Stimulated activated CD4-positive, alpha-beta T cell treated with anti-CD3 and anti-CD28 coated beads, Interleukin-1b, Interleukin-23, amount 100 ng/mL, for 48 hours (primary cell): ENCODE measurements around the gene ARL6IP6.
A peak's percentile ranks its signal among the peaks of the same experiment; 100 is the strongest.
"Not testable (repeated sequence)": the region's sequence is repeated elsewhere in the genome, so short reads cannot be mapped to it uniquely, and the experiment has no call there.

Experiments
- DNase-seq: peaks from one replicate; pipeline ENCODE4 v3.0.0-alpha.2; 2020

The ARL6IP6 gene

DNA sequence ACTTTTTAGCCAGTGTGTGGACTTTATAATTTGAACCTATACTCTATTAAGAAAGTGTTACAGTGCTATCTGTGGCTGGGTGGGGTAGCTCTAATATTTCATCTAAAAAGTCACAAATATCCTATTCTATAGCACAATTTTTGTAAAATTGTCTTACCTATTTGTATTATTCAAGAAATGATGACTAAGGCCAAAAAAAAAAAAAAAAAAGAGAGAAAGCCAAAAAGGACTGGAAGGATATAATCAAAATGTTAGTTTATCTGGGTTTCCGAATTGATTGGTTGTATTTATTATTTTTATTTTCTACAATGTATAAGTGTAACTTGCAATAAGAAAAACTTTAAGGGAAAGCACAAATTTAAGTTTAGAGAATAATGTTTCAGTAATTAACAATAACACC lies 5.5 kb downstream of the ARL6IP6 start:
- DNase-seq = no peak

DNA sequence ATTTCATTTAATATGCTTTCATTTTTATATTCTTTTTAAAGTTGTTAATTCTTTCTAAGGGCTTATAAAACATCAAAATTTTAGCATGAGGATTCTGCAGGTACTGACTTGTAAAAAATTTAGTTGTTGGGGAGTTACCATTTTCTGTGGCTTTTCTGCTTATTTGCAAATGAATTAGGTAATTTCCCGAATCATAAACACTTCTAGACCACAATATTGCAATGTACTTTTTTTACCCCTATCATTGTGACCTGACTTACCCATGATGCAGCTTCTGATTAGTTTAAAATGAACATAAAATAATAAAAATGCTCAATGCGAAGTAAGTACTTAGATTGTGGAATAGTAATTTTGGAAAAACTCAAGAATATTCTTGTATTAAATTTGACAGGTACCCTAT lies 11.4 kb downstream of the ARL6IP6 start:
- no peak for DNase-seq

DNA sequence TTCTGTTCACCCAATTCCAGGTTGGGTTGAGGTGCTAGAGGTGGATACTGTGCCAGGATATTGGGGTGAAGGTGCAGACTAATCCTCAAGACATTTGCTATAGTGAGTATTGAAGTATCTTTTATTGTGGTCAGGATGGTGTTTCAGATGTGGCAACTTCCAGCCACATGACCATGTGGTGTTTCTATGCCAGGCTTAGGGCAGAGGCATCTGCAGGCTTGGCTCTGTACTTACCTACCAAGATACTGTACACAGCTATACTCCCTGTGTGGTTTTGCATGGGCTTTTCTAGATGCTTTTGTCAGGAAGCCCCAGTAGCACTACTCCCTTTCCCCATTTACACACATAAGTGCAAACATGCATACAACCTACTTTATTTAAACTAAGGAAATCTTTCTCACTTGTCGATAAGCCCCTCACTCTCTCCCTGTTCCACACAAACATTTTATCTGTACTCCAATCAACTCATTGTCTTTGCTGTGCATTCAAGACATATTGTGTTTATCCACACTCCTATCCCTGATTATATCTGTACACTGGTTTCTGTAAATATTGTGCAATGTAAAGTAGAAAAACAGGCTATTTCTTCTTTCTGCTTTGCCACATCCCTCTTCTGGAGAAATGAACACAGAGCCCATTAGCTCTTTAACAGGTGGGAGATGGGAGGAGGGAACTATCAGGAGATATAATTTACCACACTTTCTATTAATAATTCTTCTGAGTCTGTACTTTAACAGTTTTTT lies 12.3 kb downstream of the ARL6IP6 start:
- DNase-seq = no peak

DNA sequence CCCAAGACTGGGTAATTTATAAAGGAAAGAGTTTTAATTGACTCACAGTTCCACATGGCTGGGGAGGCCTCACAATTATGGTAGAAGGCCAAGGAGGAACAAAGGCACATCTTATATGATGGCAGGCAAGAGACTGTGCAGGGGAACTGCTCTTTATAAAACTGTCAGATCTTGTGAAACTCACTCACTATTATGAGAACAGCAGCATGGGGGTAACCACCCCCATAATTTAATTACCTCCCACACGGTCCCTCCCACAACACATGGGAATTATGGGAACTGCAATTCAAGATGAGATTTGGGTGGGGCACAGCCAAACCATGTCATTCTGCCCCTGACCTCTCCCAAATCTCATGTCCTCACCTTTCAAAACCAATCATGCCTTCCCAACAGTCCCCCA lies 19.1 kb downstream of the ARL6IP6 start:
- not testable (repeated sequence) for DNase-seq

DNA sequence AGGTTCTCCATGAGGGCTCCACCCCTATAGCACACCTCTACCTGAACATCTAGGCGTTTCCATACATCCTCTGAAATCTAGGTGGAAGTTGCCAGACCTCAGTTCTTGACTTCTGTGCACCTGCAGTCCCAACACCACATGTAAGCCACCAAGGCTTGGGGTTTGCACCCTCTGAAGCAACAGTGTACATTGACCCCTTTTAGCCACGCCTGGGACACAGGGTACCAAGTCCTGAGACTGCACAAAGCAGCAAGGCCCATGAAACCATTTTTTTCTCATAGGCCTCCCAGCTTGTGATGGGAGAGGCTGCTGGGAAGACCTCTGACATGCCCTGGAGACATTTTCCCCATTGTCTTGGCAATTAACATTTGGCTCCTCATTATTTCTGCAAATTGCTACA lies 20.0 kb downstream of the ARL6IP6 start:
- DNase-seq = no peak

DNA sequence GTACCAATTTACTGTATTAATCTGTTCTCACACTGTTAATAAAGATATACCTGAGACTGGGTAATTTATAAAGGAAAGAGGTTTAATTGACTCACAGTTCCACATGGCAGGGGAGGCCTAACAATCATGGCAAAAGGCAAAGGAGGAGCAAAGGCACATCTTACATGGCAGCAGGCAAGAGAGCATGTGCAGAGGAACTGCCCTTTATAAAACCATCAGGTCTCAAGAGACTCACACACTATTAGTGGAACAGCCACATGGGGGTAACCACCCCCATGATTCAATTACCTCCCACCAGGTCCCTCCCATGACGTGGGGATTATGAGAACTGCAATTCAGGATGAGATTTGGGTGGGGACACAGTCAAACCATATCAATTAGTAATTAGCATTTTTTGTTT lies 21.3 kb downstream of the ARL6IP6 start:
- DNase-seq = not testable (repeated sequence)

DNA sequence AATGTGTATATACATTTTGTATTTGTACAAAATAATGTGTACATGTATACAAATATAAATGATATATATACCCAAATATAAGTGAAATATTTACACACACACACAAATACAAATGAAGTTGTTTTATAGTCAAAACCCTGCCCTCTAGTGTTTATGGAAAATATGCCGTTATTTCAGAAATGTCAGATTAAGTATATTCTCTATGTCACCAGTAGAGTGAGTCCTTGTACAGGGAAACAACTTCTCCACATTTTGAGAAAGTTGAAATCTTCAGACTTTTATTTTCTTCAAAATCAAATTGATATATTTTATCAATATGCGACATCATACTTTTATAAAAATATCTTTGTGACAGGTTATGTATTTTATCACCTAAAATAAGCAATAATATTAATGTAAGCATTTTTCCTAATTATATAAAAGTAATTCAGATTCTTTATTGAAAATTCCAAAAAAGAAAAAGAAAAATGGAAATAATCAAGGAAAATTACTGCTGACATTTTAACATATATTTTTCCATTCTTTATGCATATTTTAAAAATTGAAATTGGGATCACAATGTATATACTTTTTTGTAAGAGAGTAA lies 22.4 kb downstream of the ARL6IP6 start:
- DNase-seq = no peak

DNA sequence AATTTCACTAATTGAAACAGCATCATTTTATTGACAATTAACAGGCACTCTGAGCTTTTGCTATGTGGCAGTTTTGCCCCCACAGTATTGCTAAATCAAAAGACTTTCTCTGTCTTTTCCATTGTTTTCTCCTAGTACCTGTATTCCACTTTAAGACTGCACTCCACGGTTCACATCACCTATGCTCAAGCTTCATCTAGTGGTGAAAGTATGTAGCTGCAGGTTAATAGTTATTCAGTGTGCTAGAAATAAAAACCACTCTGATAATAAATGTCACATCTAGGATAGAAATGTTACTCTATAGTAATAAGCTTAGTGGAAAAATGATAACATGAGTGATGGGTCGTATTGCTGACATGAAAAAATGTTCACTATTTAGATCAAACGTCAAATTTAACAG lies 24.6 kb downstream of the ARL6IP6 start:
- no peak for DNase-seq

DNA sequence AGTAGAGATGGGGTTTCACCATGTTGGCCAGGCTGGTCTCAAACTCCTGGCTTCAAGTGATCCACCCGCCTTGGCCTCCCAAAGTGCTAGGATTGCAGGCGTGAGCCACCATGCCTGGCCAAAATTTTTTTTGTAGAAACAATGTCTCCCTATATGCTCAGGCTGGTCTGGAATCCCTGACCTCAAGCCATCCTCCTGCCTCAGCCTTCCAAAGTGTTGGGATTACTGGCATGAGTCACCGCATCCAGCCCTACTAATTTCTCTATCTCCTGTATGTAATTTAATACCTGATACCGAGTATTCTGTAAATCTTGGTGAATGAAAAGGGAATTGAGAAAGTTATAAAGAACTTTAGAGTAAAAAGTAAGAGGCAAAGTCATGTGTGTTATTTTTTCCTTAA lies 29.3 kb downstream of the ARL6IP6 start:
- not testable (repeated sequence) for DNase-seq

DNA sequence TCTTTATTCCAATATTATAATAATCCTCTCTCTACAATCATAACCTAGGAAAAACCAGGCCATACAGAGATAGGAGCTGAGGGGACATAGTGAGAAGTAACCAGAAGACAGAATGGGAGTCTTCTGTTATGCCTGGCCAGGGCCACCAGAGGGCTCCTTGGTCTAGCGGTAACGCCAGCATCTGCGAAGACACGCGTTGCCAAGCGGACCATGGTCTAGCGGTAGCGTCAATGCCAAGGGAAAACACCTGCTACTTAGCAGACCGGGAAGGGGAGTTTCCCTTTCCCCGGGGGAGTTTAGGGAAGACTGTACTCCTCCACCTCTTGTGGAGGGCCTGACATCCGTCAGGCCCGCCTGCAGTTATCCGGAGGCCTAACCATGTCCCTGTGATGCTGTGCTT lies 36.6 kb downstream of the ARL6IP6 start:
- DNase-seq = peak; percentile 6

DNA sequence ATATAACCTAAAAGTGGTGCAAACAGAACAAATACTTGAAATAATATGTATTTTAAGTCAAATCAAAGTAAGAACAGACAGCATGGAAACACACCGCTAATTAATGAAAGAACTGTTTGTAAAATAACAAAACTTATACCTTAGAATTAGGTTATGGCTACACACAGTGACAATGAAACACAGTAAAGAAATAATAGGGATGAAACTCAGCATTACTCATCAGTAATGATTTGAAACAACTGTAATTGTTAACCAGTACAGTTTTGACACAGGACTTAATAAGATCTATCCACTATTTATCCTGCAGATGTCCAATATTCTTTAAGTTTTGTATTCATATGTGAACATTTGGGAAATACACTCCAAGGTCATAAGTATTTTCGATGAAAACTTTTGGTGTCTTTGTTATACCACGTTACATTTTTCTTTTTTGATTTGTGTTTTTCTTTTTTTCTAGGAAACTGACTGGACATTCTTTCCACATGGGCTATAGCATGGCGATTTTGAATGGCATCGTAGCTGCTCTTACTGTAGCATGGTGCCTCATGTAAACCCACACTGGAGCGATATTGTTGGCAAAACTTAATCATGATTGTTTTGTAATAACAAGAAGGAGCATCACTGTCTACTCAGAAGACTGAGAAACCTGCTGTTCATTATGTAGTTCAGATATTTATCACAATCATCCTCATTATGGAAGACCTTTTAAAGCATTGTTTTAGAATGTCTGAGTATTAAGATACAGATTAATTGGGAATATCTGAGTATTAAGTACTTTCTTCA lies 41.1 kb downstream of the ARL6IP6 start:
- no peak for DNase-seq

DNA sequence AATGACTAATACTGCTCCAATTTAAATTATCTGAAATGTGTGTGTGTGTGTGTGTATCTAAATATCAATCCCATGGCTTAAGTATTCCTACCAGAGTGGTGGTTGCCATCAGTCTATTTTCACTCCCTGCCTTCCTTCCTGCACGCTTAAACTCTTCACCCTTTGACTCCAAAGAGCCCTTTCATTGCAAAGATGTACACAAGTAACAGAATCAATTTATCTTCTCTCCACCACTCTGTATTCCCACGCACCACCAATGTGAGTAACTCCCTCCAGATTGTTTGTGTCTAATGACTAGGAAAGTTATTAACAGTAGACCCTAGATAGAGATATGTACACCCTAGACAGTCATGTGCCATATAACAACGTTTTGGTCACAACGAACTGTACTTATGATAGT lies 42.8 kb downstream of the ARL6IP6 start:
- no peak for DNase-seq

DNA sequence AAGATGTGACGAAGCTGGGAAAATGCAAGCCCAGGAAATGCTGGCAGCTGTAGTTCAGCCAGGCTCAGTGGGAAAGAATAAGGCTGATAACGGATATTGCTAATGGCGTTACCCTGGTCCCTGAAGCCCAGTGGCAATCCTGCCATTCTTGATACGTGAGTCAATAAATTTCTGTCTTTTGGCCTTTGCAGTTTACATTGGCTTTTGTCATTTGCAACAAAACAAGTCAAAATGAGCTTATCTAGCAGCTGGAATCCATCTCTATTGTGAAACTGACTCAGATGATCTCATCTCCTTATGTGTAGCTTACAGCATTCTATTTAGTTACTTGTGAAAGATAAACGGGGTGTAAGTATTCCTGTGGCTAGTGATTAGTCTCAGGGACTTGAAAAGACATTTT lies 43.8 kb downstream of the ARL6IP6 start:
- no peak for DNase-seq

DNA sequence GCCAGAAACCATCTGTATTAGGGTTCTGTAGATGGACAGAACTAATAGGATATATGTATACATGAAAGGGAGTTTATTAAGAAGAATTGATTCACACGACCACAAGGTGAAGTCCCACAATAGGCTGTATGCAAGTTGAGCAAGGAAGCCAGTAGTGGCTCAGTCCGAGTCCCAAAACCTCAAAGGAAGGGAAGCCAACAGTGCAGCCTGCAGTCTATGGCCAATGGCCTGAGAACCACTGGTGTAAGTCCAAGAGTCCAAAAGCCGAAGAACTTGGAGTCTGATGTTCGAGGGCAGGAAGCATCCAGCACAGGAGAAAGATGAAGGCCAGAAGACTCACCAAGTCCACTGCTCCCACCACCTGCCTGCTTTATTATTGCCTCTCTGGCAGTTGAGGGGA lies 44.8 kb downstream of the ARL6IP6 start:
- DNase-seq = not testable (repeated sequence)

DNA sequence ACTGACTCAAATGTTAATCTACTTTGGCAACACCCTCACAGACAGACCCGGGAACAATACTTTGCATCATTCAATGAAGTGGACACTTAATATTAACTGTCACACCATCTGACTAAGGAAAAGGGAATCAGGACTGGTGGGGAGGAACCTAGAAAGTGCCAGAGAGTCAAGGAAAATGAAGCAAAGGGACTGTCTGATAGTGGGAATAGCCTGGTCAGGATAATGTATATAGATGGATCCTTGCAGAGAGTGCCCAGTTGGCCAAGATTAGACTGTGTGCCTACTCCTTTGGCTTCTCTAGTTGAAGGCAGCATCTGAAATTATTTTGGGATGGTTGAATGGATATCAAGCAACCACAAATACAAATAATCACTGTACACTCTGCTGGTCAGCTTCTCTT lies 45.2 kb downstream of the ARL6IP6 start:
- DNase-seq = no peak

DNA sequence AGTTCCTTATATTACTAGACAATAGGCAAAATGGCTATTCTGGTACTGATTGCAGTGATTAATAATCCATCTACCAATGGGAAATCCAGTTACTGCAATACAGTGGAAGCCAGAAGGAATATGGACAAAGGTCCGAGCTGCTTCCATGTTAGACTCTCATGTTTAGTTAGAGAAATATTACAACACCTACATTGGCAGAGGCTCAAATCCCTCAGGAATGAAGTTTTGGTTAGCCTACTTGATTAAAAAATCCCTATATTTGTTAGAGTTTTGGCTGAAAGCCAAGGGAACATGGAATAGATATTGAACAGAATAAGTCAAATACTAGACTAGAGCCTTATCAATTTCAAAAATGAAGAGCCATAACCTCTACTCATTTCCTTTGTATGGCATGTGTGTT lies 48.5 kb downstream of the ARL6IP6 start:
- no peak for DNase-seq

DNA sequence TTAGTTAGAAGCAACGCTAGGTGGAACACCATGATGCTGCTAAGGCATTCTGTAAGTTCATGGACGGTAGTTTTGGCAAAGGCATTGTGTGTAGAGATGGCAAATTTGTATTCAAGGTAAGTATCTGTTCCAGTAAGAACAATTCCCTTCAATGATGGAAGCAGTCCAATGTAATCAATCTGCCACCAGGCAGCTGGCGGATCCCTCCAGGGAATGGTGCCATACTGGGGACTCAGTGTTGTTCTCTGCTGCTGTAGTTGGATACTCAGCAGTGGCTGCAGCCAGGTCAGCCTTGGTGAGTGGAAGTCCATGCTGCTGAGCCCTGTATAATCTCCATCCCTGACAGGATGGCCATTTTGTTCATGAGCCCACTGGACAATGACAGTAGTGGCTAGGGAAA lies 62.8 kb downstream of the ARL6IP6 start:
- no peak for DNase-seq

DNA sequence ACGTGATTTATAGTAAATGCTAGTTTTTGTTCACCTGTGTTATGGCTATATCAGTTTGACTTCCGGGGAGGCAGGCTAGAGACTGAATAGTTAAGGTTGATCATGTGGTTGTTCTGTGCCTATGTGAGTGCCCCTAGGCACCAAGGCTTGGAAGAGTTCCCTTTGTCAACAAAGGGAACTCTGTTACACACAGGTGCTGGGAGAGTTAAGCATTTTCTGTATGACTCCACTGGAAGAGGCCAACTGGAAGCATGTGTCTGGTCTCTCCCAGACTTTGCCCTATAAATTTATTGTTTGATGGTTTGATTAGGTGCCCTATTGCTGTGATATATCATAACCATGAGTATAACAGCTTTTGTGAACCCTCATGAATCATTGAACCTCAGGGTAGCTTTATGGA lies 63.8 kb downstream of the ARL6IP6 start:
- no peak for DNase-seq

DNA sequence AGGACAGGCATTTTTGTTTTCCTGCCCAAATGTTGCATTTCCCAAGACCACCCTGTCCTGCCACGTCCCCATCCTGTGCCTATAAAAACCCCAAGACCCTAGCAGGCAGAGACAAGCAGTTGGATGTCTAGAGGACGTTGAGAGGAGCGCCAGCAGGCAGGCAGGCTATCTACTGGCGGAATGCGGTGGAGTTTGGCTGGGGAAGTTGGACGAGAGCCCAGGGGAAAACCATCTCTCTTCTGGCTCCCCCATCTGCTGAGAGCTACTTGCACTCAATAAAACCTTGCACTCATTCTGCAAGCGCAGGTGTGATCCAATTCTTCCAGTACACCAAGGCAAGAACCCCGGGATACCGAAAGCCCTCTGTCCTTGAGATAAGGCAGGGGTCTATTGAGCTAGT lies 72.5 kb downstream of the ARL6IP6 start:
- DNase-seq = no peak

DNA sequence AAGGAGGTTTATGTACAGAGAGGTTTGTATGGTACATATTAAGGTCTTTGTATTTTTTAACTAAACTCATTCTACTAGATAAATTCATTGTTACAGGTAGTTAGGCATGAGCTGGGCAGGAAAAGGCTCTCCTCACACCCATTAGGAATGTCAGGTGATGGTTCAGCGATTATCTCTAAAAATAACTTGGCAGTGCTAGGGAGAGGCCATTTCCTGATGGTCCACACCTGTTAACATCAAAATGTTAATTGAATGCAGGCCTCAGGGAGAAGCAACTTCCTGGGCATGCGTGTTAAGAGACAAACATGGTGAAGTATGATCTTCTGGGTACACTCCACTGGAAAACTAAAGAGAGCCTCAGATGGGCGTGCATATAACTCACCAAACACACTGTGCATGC lies 73.6 kb downstream of the ARL6IP6 start:
- DNase-seq = no peak

DNA sequence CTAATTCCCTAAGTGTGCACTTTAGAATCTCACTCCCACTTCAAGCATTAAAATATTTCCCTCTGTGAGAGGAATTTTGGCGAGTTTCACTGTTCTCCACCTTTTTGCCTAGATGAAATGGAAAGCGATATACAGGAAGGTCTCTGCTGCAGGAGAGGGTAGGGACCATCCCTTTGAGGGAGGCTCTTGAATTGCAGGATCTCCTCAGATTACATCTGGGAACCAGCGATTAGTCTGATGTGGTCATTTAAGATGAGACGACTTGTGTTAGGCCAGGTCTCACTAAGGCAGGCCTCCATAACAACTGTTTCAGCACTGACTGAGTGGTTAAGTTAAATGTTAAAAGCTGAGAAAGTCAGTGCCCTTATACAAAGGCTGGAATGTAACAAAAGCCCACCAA lies 74.6 kb downstream of the ARL6IP6 start:
- DNase-seq = no peak

DNA sequence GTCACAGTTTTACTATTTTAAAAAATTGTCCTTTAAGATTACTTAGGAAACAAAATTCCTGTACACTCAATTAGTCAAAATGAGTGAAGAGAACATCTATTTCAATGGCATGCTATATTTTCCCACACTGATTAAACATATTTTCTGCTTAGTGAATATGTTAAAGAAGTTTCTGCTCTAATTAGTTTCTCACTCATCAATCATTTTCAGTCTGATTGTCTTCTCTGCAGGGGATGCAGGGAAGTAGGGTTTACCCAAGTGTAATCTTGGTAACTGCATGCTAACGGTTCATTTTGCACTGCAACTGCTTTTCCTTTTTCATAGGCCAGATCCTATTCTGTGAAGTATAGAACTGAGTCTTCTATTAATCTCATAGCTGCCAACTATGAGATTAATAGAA lies 78.5 kb downstream of the ARL6IP6 start:
- no peak for DNase-seq

DNA sequence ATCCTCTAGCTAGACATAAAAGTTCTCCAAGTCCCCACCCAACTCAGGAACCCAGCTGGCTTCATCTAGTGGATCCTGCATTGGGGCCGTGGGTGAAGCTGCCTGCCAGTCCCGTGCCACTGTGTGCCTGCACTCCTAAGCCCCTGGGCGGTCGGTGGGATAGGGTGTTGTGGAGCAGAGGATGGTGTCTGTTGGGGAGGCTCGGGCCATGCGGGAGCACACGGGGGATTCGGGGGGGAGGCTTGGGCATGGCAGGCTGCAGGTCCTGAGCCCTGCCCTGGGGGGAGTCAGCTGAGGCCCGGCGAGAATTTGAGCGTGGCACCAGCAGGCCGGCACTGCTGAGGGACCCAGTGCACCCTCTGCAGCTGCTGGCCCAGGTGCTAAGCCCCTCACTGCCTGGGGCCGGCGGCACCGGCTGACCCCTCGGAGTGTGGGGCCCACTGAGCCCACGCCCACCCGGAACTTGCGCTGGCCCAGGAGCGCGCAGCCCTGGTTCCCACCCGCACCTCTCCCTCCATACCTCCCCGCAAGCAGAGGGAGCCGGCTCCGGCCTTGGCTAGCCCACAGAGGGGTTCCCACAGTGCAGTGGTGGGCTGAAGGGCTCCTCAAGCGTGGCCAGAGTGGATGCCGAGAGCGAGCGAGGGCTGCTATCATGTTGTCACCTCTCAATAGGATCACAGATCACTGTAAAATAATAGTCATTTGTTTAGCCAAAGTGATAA lies 86.4 kb downstream of the ARL6IP6 start:
- no peak for DNase-seq

DNA sequence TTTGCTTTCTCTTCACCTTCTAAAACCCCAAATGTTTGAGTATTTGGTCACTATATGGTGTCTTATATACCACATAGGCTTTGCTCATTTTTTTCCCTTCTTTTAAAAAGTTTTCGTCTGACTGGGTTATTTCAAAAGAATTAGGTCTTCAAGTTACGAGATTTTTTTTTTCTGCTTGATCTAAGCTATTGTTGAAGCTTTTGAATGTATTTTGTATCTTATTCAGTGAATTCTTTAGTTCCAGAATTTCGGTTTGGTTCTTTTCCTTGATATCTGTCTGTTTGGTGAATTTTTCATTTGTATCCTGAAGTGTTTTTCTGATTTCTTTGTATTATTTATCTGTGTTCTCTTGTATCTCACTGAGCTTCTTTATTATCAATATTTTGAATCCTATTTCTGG lies 93.5 kb downstream of the ARL6IP6 start:
- DNase-seq = no peak
